K562 (cell line): ENCODE results near the gene TTC39C. TPM values are rescaled to one million over a fixed set of nuclear protein-coding genes. Genes with fewer than 3 reads are reported as not detected.

Experiments
- ATAC-seq: fragments of 200-7000 bp; cut with Tn5 transposase; 3 replicates; pipeline ENCODE4 v1.9.1; 2020; ENCODE audit warnings: moderate library complexity
- BruUV-seq: library from RNA; stranded (reverse); fragments of 400-500 nt; replicated peaks from 2 replicates; lab custom pipeline; 2021; lab: Mats Ljungman, UMichigan
- CTCF ChIA-PET: fragments of 300-600 bp; formaldehyde crosslinking; extraction: SDS; loops from one replicate; lab custom pipeline; 2021; ENCODE audit warnings: low intra/inter-chr PET ratio; lab: Yijun Ruan, JAX
- POLR2A ChIA-PET: fragments of 300-600, 350-650 bp; sonication (Branson Sonifier 250); formaldehyde crosslinking; extraction: SDS; loops from one replicate; lab custom pipeline; 2021; ENCODE audit warnings: antibody characterized with exemption, inconsistent platforms; lab: Yijun Ruan, JAX
- DNase-seq, 4 experiments: peaks; one replicate each; pipeline versions ENCODE4 v3.0.0 to v3.0.0-alpha.2; 2011 to 2018; ENCODE audit warnings: low spot score in 3 of 4, mixed read lengths in 3 of 4; ENCODE audit errors: extremely low read depth in 1 of 4
- FAIRE-seq: peaks from 2 replicates; lab custom pipeline; 2011; peaks lifted over from hg19 to GRCh38; lab: Jason Lieb, UNC
- H2AFZ ChIP-seq: 2 replicates; pipeline ENCODE4 v1.6.0; 2011; ENCODE audit warnings: low read depth, low read length, control low read depth, inconsistent platforms
- H3K27ac ChIP-seq: fragments of 200-600 bp; 3 replicates; pipeline ENCODE4 v1.8.0; 2011; ENCODE audit warnings: low read depth, mild to moderate bottlenecking, control low read depth, inconsistent platforms, low read length, moderate library complexity, mixed read lengths; ENCODE audit errors: extremely low read depth
- H3K27me3 ChIP-seq, 2 experiments: fragments of 300-600 bp in 1 of 2; 2 replicates in 1 of 2; 3 replicates in 1 of 2; pipeline versions ENCODE4 v1.6.0 to v1.8.0; 2011; ENCODE audit warnings: inconsistent platforms in 2 of 2, low read length in 2 of 2, mild to moderate bottlenecking in 1 of 2, mixed read lengths in 1 of 2, moderate library complexity in 1 of 2; ENCODE audit not compliant: control insufficient read depth in 2 of 2, insufficient read depth in 2 of 2
- H3K36me3 ChIP-seq: fragments of 300-600 bp; 3 replicates; pipeline ENCODE4 v1.8.0; 2011; ENCODE audit warnings: mild to moderate bottlenecking, low read length, inconsistent platforms; ENCODE audit not compliant: control insufficient read depth, insufficient read depth
- H3K4me1 ChIP-seq, 2 experiments: fragments of 200-600 bp in 1 of 2; replicated peaks in 1 of 2; 2 replicates in 1 of 2; 3 replicates in 1 of 2; pipeline versions ENCODE4 v1.5.1 to v1.8.0; 2011; ENCODE audit warnings: inconsistent platforms in 2 of 2, low read length in 2 of 2, mild to moderate bottlenecking in 1 of 2, mixed read lengths in 1 of 2, moderate library complexity in 1 of 2; ENCODE audit not compliant: control insufficient read depth in 2 of 2, insufficient read depth in 2 of 2
- H3K4me2 ChIP-seq: 2 replicates; pipeline ENCODE4 v1.6.1; 2011; ENCODE audit warnings: low read length, control low read depth, inconsistent platforms, mixed read lengths; ENCODE audit not compliant: insufficient read depth
- H3K4me3 ChIP-seq: fragments of 200-600 bp; sonication (generic), shearing (Covaris generic); 2 replicates; pipeline ENCODE4 v1.5.1; 2016; ENCODE audit warnings: control low read depth, inconsistent platforms
- H3K79me2 ChIP-seq: fragments of 200-600 bp; 3 replicates; pipeline ENCODE4 v1.8.0; 2011; ENCODE audit warnings: low read length, inconsistent platforms; ENCODE audit not compliant: control insufficient read depth, insufficient read depth
- H3K9ac ChIP-seq, 2 experiments: 2 replicates each; pipeline versions ENCODE4 v1.6.0 to v1.6.1; 2011; ENCODE audit warnings: low read depth in 2 of 2, low read length in 2 of 2, control low read depth in 1 of 2, inconsistent platforms in 1 of 2, mild to moderate bottlenecking in 1 of 2, mixed read lengths in 1 of 2; ENCODE audit not compliant: insufficient read depth in 1 of 2
- H3K9me1 ChIP-seq: one replicate; pipeline ENCODE4 v1.6.0; 2011; ENCODE audit warnings: inconsistent platforms, mild to moderate bottlenecking, low read length, moderate library complexity; ENCODE audit not compliant: control insufficient read depth, insufficient read depth
- H3K9me3 ChIP-seq: replicated peaks from 2 replicates; pipeline ENCODE4 v1.5.1; 2011; ENCODE audit warnings: low read depth, low read length, inconsistent platforms; ENCODE audit not compliant: control insufficient read depth, insufficient read depth
- H4K20me1 ChIP-seq: replicated peaks from 2 replicates; pipeline ENCODE4 v1.6.1; 2011; ENCODE audit warnings: low read length, inconsistent platforms, mixed read lengths; ENCODE audit not compliant: control insufficient read depth, insufficient read depth
- BDP1 ChIP-seq: IDR thresholded peaks from 3 replicates; pipeline ENCODE4 v1.6.1; 2011; ENCODE audit not compliant: insufficient read length, insufficient read depth
- CEBPB ChIP-seq: fragments of 450-650 bp; IDR thresholded peaks from 2 replicates; pipeline ENCODE4 v1.6.1; 2016; ENCODE audit warnings: missing genetic modification characterization, missing compliant biosample characterization
- PTRF ChIP-seq: fragments of 450-650 bp; IDR thresholded peaks from 2 replicates; pipeline ENCODE4 v1.6.1; 2016; ENCODE audit warnings: mild to moderate bottlenecking, missing genetic modification characterization, missing compliant biosample characterization
- RBM17 ChIP-seq: fragments of 200-400 bp; formaldehyde crosslinking; IDR thresholded peaks from 2 replicates; pipeline ENCODE4 v1.6.1; 2017; ENCODE audit warnings: low read depth, mild to moderate bottlenecking, low read length, borderline replicate concordance
- ZNF121 ChIP-seq: sonication (generic); formaldehyde crosslinking; conservative IDR thresholded peaks from 2 replicates; pipeline ENCODE4 v1.8.0; 2022; ENCODE audit warnings: missing genetic modification reagents
- WGBS: fragments of 100-300 bp; shearing (Covaris generic); methylation state at CpG from one replicate; pipeline ENCODE4 v1.1.6; 2016; ENCODE audit warnings: low coverage, mixed read lengths; ENCODE audit not compliant: insufficient coverage; ENCODE audit errors: missing lambda C conversion rate; 5-methylcytosine and 5-hydroxymethylcytosine counted together
- in situ Hi-C: fragments of 300-500 bp; cut with MboI; formaldehyde crosslinking; loops from 4 replicates; pipeline ENCODE4 v1.15.0; 2018; ENCODE audit warnings: inconsistent platforms, mixed read lengths
- intact Hi-C: fragments of 100-400 bp; cut with micrococcal nuclease; formaldehyde crosslinking; loops from 2 replicates; pipeline ENCODE4 v1.14.2; 2022
- polyA plus RNA-seq, 8 experiments: library from polyadenylated mRNA; depleted of rRNA in 4 of 8; stranded (reverse) in 5 of 8; unstranded in 3 of 8; fragments of >200 nt; fragmentation: Nextera tagmentation in 2 of 8; fragmentation: Illumina TruSeq in 1 of 8; extraction: Ambion mirVana in 2 of 8; extraction: Trizol in 1 of 8; gene quantifications; 2 replicates each; pipeline versions ENCODE4 v1.2.1 to v1.2.3, GENCODE V29; 2011 to 2014; ENCODE audit warnings: inconsistent platforms in 1 of 8, missing spikeins in 1 of 8
- total RNA-seq, 7 experiments: library from RNA; depleted of rRNA in 6 of 7; stranded (reverse); fragments of >200 nt in 6 of 7; fragmentation: Illumina TruSeq in 2 of 7; extraction: Trizol in 2 of 7; gene quantifications; 2 replicates each; pipeline versions ENCODE4 v1.2.1 to v1.2.3, GENCODE V29; 2011 to 2021; ENCODE audit warnings: low replicate concordance in 1 of 7
- TF ChIP-seq, protein P1 (sequence below): fragments of 250-450 bp; sonication (Bioruptor Pico); IDR thresholded peaks from 2 replicates; pipeline ENCODE4 v1.5.0; 2022; ENCODE audit warnings: mild to moderate bottlenecking

The TTC39C gene
- total and polyA plus RNA-seq, 9 of the 15 experiments (the other 6 are each of a cell fraction or from before 2014, with no cell fraction given): 0.01 to 0.58 (median 0.18) TPM; not detected in 5

DNA sequence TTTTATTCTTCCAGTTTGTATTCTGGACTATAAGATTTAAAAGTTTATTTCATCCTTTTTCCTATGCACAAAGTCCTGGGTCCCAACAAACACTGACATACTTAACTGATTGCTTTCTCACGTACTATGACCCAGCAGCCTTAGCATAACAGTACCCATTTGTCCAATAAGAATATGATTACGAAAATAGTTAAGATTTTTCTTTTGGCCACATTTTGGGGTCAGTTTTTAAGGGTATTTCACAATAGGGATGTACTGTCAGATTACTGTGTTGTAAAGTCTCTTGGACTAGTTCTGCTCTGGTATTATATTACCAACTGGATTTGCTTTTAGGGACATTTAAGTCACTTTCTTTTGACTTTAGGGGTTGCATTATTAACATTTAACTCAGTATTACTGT lies 46.1 kb downstream of the TTC39C start:
- POLR2A ChIA-PET: interaction anchor here (0.6 kb wide), 1 partner anchor 89 kb away, joined by 3 read pairs; no protein-coding TSS in a partner anchor

More for the DNA sequence above, 46.1 kb downstream of the TTC39C start:
- Histone ChIP-seq H3K79me2 (no peaks in the 10 kb centered on the region), H3K9me1 (no peaks in the 10 kb centered on the region), H2AFZ (no peak overlapping the region), H3K4me1 (no peaks in the 10 kb centered on the region), H3K4me3 (no peak overlapping the region), H3K27me3 (peaks cover 0 to 4% of the 10 kb centered on the region in 2 experiments; a peak in 1 of 5 replicates), H3K9me3 (no peaks in the 10 kb centered on the region), H4K20me1 (no peaks in the 10 kb centered on the region), H3K9ac (no peak overlapping the region), H3K27ac (no peak overlapping the region), H3K4me2 (no peak overlapping the region), H3K36me3 (no peaks in the 10 kb centered on the region)
- no peak for ATAC-seq
- 0% methylated on average over 2 of the region's 2 CpGs for WGBS
- TF ChIP-seq ZNF121 (CRISPR knock-in tag) (no peak), RBM17 (no peak), CEBPB (peak; percentile 22; the same call in 1 of the 2 replicates), BDP1 (no peak), PTRF (tag) (no peak)
- TF ChIP-seq, protein P1, sequence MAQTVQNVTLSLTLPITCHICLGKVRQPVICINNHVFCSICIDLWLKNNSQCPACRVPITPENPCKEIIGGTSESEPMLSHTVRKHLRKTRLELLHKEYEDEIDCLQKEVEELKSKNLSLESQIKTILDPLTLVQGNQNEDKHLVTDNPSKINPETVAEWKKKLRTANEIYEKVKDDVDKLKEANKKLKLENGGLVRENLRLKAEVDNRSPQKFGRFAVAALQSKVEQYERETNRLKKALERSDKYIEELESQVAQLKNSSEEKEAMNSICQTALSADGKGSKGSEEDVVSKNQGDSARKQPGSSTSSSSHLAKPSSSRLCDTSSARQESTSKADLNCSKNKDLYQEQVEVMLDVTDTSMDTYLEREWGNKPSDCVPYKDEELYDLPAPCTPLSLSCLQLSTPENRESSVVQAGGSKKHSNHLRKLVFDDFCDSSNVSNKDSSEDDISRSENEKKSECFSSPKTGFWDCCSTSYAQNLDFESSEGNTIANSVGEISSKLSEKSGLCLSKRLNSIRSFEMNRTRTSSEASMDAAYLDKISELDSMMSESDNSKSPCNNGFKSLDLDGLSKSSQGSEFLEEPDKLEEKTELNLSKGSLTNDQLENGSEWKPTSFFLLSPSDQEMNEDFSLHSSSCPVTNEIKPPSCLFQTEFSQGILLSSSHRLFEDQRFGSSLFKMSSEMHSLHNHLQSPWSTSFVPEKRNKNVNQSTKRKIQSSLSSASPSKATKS: no peak
- intact Hi-C loops (no loop called here), in situ Hi-C loops (no loop called here)
- CTCF ChIA-PET: no interaction called here
- FAIRE-seq: no peak
- BruUV-seq: no TSS peak
- DNase-seq: no peak
